ENCODE measurements around the gene ARL17B. TPM values are rescaled to one million over a fixed set of nuclear protein-coding genes. Genes with fewer than 3 reads are reported as not detected.
"Not testable (repeated sequence)": the region's sequence is repeated elsewhere in the genome, so short reads cannot be mapped to it uniquely, and the experiment has no call there.

ARL17B gene
- total RNA-seq (2021; fragmentation: NEBNext Ultra II Directional; extraction: Animal tissue kit (Norgen Biotek cat#: 25700)) = 10 to 100 TPM in 5 of 6 experiments, 1 to 10 TPM in 1; 9.9 to 14.3 (median 12.1) TPM
- long read RNA-seq, partial matches to known transcripts = 1 of 9 reads
- long read RNA-seq, other reads (novel, unspliced or antisense) = 6 of 9 reads

- H3K27ac Mint-ChIP-seq = not testable (repeated sequence)
These were observed at the start of gene ARL17B for GRCh38 chr17:46361755-46362154. ARL17B (minus strand) TSS chr17:46361766; CDS start chr17:46358397, 3,369 bp downstream.

GRCh38 chr17:46409864-46410263 lies 48.3 kb upstream of the ARL17B start:
- DNase-seq = peak; percentile 91
- H3K27ac Mint-ChIP-seq; H3K36me3 Mint-ChIP-seq (ENCODE audit: low read depth); H3K9me3 Mint-ChIP-seq; H3K27me3 Mint-ChIP-seq (ENCODE audit: insufficient read depth); H3K4me3 Mint-ChIP-seq; H3K4me1 Mint-ChIP-seq (ENCODE audit: low read depth): not testable (repeated sequence)

More at GRCh38 chr17:46361755-46362154, at the start of gene ARL17B:
- not testable (repeated sequence) for H3K36me3 Mint-ChIP-seq (ENCODE audit: low read depth); H3K4me3 Mint-ChIP-seq; H3K4me1 Mint-ChIP-seq (ENCODE audit: low read depth); H3K27me3 Mint-ChIP-seq (ENCODE audit: insufficient read depth); H3K9me3 Mint-ChIP-seq
- DNase-seq = peak; percentile 98

GRCh38 chr17:46407155-46407554 lies 45.6 kb upstream of the ARL17B start:
- not testable (repeated sequence) for H3K4me3 Mint-ChIP-seq; H3K27me3 Mint-ChIP-seq (ENCODE audit: insufficient read depth); H3K36me3 Mint-ChIP-seq (ENCODE audit: low read depth); DNase-seq; H3K9me3 Mint-ChIP-seq; H3K27ac Mint-ChIP-seq; H3K4me1 Mint-ChIP-seq (ENCODE audit: low read depth)

GRCh38 chr17:46401033-46401787 lies 39.6 kb upstream of the ARL17B start:
- not testable (repeated sequence) for H3K4me1 Mint-ChIP-seq (ENCODE audit: low read depth); H3K36me3 Mint-ChIP-seq (ENCODE audit: low read depth); H3K27me3 Mint-ChIP-seq (ENCODE audit: insufficient read depth); H3K4me3 Mint-ChIP-seq; H3K9me3 Mint-ChIP-seq; H3K27ac Mint-ChIP-seq; DNase-seq

- H3K4me3 Mint-ChIP-seq; H3K9me3 Mint-ChIP-seq; H3K36me3 Mint-ChIP-seq (ENCODE audit: low read depth); H3K4me1 Mint-ChIP-seq (ENCODE audit: low read depth); H3K27ac Mint-ChIP-seq; H3K27me3 Mint-ChIP-seq (ENCODE audit: insufficient read depth): not testable (repeated sequence)
- peak; percentile 65 for DNase-seq
These were observed 39.0 kb upstream of the ARL17B start for GRCh38 chr17:46400543-46400942.

GRCh38 chr17:46399993-46400392 lies 38.4 kb upstream of the ARL17B start:
- H3K27ac Mint-ChIP-seq; H3K4me3 Mint-ChIP-seq; H3K36me3 Mint-ChIP-seq (ENCODE audit: low read depth): not testable (repeated sequence)

GRCh38 chr17:46396292-46396691 lies 34.7 kb upstream of the ARL17B start:
- not testable (repeated sequence) for H3K4me3 Mint-ChIP-seq; H3K27me3 Mint-ChIP-seq (ENCODE audit: insufficient read depth); H3K9me3 Mint-ChIP-seq; H3K27ac Mint-ChIP-seq; DNase-seq; H3K4me1 Mint-ChIP-seq (ENCODE audit: low read depth); H3K36me3 Mint-ChIP-seq (ENCODE audit: low read depth)

More at GRCh38 chr17:46399993-46400392, 38.4 kb upstream of the ARL17B start:
- DNase-seq; H3K9me3 Mint-ChIP-seq; H3K4me1 Mint-ChIP-seq (ENCODE audit: low read depth); H3K27me3 Mint-ChIP-seq (ENCODE audit: insufficient read depth): not testable (repeated sequence)

GRCh38 chr17:46393702-46394101 lies 32.1 kb upstream of the ARL17B start:
- not testable (repeated sequence) for H3K9me3 Mint-ChIP-seq; H3K36me3 Mint-ChIP-seq (ENCODE audit: low read depth); DNase-seq; H3K27me3 Mint-ChIP-seq (ENCODE audit: insufficient read depth); H3K4me1 Mint-ChIP-seq (ENCODE audit: low read depth); H3K27ac Mint-ChIP-seq; H3K4me3 Mint-ChIP-seq

GRCh38 chr17:46385491-46385890 lies 23.9 kb upstream of the ARL17B start:
- not testable (repeated sequence) for H3K4me3 Mint-ChIP-seq; H3K4me1 Mint-ChIP-seq (ENCODE audit: low read depth); DNase-seq; H3K36me3 Mint-ChIP-seq (ENCODE audit: low read depth); H3K27me3 Mint-ChIP-seq (ENCODE audit: insufficient read depth); H3K27ac Mint-ChIP-seq; H3K9me3 Mint-ChIP-seq

- not testable (repeated sequence) for H3K27me3 Mint-ChIP-seq (ENCODE audit: insufficient read depth); H3K36me3 Mint-ChIP-seq (ENCODE audit: low read depth); H3K4me3 Mint-ChIP-seq; H3K27ac Mint-ChIP-seq; H3K9me3 Mint-ChIP-seq; H3K4me1 Mint-ChIP-seq (ENCODE audit: low read depth); DNase-seq
These were observed 21.6 kb upstream of the ARL17B start for GRCh38 chr17:46383118-46383517.

- not testable (repeated sequence) for H3K4me1 Mint-ChIP-seq (ENCODE audit: low read depth); H3K9me3 Mint-ChIP-seq; DNase-seq; H3K27me3 Mint-ChIP-seq (ENCODE audit: insufficient read depth); H3K4me3 Mint-ChIP-seq; H3K36me3 Mint-ChIP-seq (ENCODE audit: low read depth); H3K27ac Mint-ChIP-seq
These were observed 11.9 kb upstream of the ARL17B start for GRCh38 chr17:46373418-46373817.

GRCh38 chr17:46372236-46373229 lies 11.0 kb upstream of the ARL17B start:
- H3K27me3 Mint-ChIP-seq (ENCODE audit: insufficient read depth); H3K4me1 Mint-ChIP-seq (ENCODE audit: low read depth); H3K9me3 Mint-ChIP-seq; H3K36me3 Mint-ChIP-seq (ENCODE audit: low read depth); H3K4me3 Mint-ChIP-seq; H3K27ac Mint-ChIP-seq; DNase-seq: not testable (repeated sequence)

GRCh38 chr17:46367520-46367919 lies 6.0 kb upstream of the ARL17B start:
- not testable (repeated sequence) for H3K36me3 Mint-ChIP-seq (ENCODE audit: low read depth); H3K27ac Mint-ChIP-seq

More at GRCh38 chr17:46367520-46367919, 6.0 kb upstream of the ARL17B start:
- not testable (repeated sequence) for H3K4me3 Mint-ChIP-seq; H3K27me3 Mint-ChIP-seq (ENCODE audit: insufficient read depth); DNase-seq; H3K4me1 Mint-ChIP-seq (ENCODE audit: low read depth); H3K9me3 Mint-ChIP-seq
